Vagina (tissue), 2 donors: ENCODE results near the gene RAD52.

Source experiments
- POLR2A ChIP-seq, 2 donors: fragments of 450-650 bp; IDR thresholded peaks; one replicate each; pipeline ENCODE4 v1.6.1; 2017; ENCODE audit warnings: antibody characterized with exemption in 2 of 2, mild to moderate bottlenecking in 2 of 2, moderate library complexity in 2 of 2
- POLR2AphosphoS5 ChIP-seq, 2 donors: sonication (generic); formaldehyde crosslinking; IDR thresholded peaks; one replicate each; pipeline ENCODE4 v1.9.0; 2017; ENCODE audit warnings: antibody characterized with exemption in 2 of 2, mild to moderate bottlenecking in 2 of 2, low read depth in 1 of 2; ENCODE audit not compliant: insufficient read depth in 1 of 2
- TF ChIP-seq, protein P1 (sequence below), 3 experiments: fragments of 450-650 bp in 2 of 3; fragments of 200-600 bp in 1 of 3; sonication (generic) in 1 of 3; IDR thresholded peaks; one replicate each; pipeline ENCODE4 v1.5.1; 2017 to 2019; ENCODE audit warnings: antibody characterized with exemption in 3 of 3, mild to moderate bottlenecking in 2 of 3, moderate library complexity in 2 of 3

DNA sequence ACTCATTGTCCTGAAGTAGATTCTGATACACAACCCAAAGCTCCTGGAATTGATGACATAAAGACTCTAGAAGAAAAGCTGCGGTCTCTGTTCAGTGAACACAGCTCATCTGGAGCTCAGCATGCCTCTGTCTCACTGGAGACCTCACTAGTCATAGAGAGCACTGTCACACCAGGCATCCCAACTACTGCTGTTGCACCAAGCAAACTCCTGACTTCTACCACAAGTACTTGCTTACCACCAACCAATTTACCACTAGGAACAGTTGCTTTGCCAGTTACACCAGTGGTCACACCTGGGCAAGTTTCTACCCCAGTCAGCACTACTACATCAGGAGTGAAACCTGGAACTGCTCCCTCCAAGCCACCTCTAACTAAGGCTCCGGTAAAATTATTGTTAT is 63.8 kb downstream of the RAD52 start:
- TF ChIP-seq, protein P1, sequence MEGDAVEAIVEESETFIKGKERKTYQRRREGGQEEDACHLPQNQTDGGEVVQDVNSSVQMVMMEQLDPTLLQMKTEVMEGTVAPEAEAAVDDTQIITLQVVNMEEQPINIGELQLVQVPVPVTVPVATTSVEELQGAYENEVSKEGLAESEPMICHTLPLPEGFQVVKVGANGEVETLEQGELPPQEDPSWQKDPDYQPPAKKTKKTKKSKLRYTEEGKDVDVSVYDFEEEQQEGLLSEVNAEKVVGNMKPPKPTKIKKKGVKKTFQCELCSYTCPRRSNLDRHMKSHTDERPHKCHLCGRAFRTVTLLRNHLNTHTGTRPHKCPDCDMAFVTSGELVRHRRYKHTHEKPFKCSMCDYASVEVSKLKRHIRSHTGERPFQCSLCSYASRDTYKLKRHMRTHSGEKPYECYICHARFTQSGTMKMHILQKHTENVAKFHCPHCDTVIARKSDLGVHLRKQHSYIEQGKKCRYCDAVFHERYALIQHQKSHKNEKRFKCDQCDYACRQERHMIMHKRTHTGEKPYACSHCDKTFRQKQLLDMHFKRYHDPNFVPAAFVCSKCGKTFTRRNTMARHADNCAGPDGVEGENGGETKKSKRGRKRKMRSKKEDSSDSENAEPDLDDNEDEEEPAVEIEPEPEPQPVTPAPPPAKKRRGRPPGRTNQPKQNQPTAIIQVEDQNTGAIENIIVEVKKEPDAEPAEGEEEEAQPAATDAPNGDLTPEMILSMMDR (IDR thresholded peaks at IDR 0.05): no peak
- TF ChIP-seq POLR2AphosphoS5 (IDR thresholded peaks at IDR 0.05; ENCODE audit: insufficient read depth in 1 of 2, low read depth in 1 of 2) (no peak), POLR2A (IDR thresholded peaks at IDR 0.05) (no peak)
